Stimulated activated CD4-positive, alpha-beta T cell treated with anti-CD3 and anti-CD28 coated beads, Interleukin-1b, Interleukin-23, amount 100 ng/mL, for 24 hours (primary cell): ENCODE measurements around the gene SLC25A41.

Experiments used
- DNase-seq, 4 experiments: peaks; one replicate each; pipeline ENCODE4 v3.0.0-alpha.2; 2020; ENCODE audit warnings: low read depth in 4 of 4, low spot score in 1 of 4

The SLC25A41 gene

DNA sequence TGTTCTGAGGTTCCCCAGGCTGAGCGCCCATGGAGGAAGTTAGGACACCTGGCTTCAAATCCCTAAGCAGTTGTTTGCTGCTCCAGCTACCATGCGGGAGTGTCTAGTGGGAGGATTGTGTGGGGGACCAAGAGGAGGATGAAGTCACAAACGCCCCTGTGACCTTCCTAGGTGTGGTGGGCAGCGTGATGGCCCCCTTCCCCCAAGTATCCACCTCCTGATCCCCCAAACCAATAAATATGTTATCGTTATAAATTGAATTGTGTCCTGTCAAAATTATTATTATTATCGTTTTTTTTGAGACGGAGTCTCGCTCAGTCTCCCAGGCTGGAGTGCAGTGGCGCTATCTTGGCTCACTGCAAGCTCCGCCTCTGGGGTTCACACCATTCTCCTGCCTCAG lies at the start of gene SLC25A41:
TSS of gene SLC25A41 (minus strand) at position 101 of the 400 bp plus-strand sequence. CDS start at position 31, 70 bp downstream.
- no peak for DNase-seq

DNA sequence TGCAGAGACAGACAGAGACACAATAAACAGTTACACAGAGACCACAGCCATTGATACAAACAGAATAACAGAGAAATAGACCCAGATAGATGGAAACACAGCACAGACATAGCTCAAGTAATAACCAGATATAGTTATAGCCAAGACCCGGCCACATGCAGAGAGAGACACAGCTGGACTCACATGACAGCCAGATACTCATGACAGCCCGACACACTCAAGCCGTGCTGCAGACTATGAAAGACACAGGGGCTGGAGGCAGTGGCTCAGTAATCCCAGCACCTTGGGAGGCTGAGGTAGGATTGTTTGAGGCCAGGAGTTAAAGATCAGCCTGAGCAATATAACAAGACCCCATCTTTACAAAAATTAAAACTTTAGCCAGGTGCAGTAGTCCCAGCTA lies 49.7 kb upstream of the SLC25A41 start:
- DNase-seq, result no peak

DNA sequence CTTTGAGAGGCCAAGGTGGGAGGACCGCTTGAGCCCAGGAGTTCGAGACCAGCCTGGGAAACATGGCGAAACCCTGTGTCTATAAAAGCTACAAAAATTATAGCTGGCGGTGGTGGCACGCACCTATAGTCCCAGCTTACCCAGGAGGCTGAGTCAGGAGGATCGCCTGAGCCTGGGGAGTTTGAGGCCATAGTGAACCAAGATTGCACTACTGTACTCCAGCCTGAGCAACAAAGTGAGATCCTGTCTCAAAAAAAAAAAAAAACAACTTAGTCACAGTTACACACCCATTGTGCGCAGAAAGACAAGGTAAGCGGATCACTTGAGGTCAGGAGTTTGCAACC lies 48.8 kb upstream of the SLC25A41 start:
- no peak for DNase-seq

DNA sequence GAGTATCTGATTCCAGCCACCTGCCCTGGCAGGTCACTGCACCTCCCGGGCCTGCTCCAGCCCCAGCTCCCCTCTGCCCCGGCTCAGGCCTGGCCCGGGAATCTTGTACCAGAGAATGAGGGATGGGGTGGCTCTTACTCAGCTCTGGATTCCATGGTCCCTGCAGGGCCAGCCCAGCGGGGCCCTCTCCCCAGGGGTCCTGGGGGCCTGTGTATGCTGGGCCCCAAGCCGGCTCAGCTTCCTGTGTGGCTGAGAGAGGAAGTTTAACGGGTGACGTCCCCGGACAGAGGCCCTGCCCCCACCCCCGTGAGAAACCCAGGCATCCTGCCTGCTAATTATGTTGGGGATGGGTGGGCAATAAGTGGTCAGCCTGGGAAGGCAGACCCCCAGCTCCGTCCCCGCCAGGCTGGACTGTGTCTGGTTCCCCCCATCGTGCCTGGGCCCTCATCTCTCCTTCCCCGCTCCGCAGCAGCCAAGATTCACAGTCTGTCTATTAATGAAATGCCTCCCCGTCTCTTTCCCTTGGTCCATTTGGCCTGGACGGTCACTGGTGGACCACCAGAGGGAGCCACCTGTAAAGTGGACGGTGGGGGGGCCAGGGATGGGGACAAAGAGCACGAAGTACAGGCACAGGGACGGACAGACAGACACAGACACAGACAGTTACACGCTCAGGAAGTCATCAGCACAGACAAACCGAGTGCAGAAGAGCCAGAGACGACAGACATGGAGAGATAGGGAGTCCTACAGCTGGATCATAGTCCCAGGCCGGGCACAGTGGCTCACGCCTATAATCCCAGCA lies 48.2 kb upstream of the SLC25A41 start, which contains the start of gene DENND1C:
TSS of gene DENND1C (minus strand) at position 247 of the 802 bp plus-strand sequence. CDS start at position 155, 92 bp downstream.
- DNase-seq, result peak in 3 of 4 experiments; percentile 34 to 63 (median 49)

DNA sequence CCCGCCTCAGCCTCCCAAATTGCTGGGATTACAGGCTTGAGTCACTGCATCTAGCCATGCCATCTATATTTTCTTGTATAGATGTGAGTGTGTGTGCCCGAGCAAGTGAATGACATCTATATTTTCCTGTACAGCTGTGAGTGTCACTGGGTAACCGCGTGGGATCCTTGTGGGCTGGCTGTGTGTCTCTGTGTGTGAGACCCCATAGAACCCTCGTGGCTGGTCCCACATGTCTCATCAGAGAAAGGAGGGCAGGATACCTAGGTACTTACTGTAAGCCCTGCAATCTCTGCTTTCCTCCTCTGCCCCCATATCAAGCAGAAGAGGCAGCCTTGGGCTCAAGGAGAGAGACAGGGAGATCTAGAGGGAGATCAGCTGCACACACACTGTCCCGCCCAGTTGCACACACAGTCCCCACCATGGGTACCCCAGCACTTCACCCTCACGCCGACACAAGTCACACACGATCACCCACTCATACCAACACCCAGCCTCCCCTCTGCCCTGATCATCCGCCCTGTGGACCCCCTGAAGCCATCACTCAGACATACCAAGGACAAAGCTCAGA lies 47.4 kb upstream of the SLC25A41 start:
- no peak for DNase-seq

DNA sequence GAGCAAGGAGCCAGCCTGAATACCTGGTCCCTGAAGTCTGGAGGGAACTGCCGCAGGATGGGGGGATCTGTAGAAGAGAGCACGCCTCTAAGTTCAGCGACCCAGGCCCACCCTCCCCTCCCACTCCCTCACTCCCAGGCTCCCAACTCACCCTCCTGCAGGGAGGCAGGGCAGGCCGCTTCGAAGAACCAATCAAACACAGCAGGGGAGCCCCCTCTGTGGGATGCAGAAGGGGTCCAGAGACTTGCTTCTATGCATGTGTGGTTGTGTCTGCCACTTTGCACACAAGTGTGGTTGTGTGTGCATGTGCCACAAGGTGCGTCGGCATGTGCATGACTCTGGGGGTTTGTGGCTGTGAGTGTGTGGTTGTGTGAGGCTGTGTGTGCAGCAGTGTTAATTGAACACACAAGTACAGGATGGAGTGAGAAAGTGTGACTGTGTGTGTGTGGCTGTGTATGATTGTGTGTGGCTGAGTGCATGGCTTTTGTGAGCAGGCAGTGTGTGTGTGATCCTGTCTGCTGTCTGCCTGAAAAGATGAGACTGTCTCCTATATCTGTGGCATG lies 46.4 kb upstream of the SLC25A41 start:
- DNase-seq, result no peak

DNA sequence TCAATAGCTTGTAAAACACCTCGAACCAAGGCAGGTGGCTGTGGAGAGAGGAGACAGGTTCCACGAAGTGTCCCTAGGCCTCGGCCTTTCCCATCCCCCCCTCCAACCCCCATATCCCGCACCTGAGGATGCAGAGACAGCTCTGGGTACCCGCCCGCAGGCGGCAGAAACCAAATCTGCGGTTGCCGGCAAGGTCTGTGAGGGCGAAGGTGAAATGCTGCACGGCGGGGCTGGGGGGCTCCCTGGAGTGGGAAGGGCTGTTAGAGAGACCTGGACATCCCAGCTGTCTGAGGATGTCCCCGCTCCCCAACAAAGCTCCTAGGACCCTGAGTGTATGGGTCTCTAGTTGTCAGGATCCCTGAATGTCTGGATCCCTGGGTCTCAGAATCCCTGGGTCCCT lies 45.3 kb upstream of the SLC25A41 start:
- DNase-seq, result no peak

DNA sequence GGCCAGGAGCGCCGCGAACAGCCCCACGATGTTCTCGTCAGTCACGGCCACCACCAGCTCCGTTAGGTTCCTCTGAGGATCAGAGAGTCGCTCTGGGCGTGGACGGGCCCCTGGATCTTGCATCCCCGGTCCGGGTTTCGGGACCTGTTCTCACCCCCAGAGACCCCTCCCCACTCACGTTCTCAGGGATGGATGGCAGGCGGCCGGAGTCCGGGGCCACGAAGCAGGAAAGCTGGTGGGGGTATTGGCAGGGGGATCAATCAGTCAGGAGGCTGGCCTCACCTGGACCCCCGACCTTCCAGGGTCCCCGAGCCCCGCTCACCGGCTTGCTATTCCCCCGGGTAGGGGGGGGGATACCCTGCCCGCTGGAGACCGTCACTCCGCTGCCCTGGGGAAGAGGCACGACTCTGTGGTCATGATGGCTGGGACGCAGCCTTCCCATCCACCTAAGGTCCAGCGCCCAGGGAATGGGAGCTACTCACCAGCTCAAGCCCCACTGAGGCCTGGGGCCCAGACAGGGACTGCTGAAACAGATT lies 43.4 kb upstream of the SLC25A41 start:
- DNase-seq, result no peak

DNA sequence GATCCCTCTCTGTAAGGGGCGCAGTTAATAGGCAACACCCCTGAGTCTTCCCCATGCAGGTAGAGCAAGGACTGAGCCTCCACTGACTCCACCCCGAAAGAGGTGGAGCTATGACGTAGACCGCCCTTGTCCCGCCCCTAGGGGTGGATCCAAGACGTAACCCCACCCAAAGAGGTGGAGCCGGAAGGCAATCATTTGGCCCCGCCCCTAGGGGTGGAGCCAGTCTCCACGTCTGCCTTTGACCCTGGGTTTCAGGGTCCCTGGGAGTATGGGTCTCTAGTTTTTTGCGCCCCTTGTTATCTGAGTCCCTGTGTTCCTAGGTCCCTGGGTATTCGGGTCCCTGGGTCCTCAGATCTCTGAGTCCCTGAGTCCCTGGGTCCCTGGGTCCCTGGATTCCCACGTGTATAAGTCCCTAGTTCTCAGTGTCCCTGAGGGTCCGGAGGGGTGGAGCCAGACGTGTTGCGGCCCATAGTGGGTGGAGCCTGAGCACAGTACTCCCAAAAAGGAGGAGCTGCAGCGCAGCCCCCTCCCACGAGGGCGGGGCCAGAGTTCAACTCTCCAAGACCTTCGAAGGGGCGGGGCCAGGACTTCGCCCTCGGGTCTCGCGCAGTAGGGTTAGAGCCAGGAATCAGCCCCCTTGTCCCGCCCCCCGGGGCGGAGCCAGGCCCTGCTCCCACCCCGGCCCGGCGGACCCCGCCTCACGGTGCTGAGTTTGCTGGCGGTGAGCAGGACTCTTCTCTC lies 42.8 kb upstream of the SLC25A41 start:
- peak; percentile 37 to 53 (median 44) for DNase-seq

DNA sequence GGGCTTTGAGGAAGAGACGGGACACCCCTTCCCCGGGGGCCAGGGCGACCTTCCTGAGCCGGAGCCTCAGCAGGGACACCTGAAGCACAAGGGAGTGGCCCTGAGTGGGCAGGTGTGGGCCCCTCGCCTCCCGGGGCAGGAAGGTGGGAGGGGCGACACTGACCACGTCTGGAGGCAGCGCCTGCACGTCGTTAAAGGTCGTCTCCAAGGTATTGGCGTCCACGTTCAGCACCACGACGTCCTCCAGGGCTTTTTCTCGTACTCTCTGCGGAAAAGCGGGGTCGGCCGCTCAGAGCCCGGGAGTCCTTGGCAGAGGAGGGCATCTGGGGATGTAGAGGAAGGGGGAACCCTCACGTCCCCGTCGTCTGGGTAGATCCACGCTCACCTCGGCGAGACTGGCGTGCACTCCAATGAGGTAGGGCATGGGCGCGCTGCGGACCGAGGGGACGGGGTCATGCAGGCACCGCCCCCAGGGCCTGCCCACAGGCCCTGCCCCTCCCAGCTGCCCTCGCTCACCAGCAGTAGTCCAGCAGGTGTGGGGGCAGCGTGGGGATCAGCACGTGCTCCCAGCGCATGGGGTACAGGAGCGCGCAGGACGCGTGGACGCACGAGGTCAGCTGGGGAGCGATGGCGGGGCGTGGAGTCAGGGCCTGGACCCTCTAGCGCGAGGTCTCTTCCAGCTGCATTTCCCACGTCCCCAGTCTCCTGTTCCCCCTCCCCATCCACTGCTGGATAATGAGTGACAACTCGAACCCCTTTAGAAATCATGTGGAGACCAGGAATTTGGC lies 42.0 kb upstream of the SLC25A41 start:
- no peak for DNase-seq

DNA sequence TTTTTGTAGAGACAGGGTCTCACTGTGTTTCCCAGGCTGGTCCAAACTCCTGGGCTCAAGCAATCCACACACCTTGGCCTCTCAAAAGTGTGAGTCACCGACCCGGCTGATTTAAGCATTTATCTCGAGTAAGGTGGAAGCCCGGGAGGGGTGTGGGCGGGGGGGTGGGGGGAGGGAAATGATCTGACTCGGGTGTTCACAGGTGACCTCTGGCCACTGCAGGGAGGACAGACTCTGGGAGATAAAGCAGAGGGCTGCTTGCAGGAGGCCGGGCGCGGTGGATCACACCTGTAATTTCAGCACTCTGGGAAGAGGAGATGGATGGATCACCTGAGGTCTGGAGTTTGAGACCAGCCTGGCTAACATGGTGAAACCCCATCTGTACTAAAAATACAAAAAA lies 40.1 kb upstream of the SLC25A41 start:
- DNase-seq, result no peak

DNA sequence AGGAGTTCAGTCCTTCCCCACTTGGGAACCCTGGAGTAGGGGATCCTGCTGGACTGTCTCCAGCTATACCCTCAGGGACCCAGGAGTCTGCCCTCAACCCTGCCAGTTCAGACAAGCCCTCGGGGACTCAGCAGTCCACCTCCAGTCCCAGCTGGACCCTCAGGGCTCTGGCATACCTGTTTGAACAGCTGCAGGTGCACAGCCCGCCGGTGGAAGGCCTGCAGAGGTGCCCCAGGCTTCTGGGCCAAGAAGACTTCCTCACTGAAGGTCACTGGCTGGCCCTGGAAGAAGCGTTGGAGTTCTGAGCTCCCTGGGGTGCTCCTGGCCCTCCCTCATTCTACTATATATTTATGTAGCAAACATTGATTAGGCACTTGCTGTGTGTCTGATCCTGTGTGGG lies 39.1 kb upstream of the SLC25A41 start:
- DNase-seq, result no peak

DNA sequence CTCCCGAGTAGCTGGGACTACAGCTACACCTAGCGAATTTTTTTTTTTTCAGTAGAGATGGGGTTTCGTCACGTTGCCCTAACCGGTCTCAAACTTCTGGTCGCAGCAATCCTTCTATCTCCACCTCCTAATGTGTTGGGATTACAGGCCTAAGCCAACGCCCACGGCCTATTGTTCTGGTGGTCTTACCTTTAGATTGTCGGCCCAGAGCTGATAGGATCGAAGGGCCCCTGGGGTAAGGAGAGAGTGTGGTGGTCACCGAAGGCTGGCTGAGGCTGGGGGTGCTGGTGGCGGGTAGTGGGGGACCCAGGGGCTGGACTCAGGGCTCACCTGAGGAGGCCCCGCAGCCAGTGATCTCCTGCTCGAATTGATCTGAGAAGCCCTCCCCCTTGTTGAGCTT lies 37.5 kb upstream of the SLC25A41 start:
- DNase-seq, result no peak

DNA sequence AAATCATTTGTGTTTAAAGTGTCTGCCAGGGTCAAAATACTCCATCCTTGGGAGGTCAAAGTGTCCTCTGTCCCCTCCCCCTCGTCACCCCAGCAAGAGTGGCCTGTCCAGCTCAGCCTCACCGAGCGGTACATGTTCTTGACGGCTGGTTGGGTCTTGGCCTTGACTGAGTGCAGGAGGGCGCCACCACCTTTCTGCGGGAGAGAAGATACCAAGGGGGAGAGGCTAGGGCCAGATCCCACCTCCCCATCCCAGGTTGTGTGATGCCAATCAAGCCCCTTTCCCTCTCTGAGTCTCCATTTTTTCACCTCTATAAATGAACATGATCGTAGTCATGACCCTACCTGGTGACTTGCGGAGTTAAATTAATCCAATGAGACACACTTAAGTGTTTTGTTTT lies 36.6 kb upstream of the SLC25A41 start:
- no peak for DNase-seq

DNA sequence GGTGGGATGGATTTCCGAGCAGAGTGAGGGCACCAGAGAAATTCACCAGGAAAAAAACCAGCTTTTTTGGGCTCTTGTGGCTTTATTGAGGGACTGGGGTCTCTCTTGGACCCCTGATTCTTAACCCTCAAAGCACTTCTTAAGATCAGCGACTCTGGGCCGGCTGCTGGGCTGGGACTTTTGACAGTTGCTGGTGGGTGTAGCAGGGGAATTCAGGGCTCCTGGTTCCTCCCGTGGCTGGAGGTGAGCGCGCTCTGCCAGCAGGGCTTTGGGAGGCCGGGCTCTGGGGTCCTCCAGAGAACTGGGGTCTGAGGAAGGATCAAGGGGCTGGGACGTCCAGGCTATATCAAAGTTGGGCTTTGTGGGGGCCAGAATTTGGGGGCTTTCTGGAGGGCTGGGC lies 33.8 kb upstream of the SLC25A41 start:
- no peak for DNase-seq

DNA sequence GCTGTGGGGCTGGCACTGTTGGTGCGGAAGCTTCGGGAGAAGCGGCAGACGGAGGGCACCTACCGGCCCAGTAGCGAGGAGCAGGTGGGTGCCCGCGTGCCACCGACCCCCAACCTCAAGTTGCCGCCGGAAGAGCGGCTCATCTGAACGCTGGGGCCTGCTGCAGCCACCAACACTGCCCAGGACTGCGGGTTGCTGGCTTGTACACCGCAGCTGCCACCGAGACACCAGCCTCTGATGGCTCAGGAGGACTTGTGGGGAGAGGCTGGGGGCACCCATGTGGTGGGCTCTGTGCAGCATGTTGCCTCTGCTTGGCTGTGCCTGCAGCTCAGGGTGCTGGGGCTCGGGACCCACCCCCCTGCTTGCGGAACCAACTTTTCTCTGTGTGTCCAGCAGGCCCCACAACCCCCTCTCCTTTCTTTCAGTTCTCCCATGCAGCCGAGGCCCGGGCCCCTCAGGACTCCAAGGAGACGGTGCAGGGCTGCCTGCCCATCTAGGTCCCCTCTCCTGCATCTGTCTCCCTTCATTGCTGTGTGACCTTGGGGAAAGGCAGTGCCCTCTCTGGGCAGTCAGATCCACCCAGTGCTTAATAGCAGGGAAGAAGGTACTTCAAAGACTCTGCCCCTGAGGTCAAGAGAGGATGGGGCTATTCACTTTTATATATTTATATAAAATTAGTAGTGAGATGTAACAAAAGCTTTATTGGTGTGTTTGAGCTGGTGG lies 33.1 kb upstream of the SLC25A41 start:
- no peak for DNase-seq

DNA sequence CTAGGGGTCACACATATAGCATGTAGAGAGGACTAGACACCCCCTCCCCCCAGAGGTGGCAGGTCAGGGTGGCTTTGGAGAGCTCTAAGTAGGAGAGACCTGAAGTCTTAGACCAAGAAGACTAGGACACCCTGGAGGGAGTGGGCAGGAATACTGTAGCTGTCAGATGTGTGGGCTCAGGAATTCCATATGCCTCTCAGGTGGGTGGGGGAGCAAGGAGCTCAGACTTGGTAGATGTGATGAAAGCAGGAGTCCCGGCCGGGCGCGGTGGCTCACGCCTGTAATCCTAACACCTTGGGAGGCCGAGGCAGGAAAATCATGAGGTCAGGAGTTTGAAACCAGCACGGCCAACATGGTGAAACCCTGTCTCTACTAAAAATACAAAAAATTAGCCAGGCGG lies 32.1 kb upstream of the SLC25A41 start:
- DNase-seq, result no peak

DNA sequence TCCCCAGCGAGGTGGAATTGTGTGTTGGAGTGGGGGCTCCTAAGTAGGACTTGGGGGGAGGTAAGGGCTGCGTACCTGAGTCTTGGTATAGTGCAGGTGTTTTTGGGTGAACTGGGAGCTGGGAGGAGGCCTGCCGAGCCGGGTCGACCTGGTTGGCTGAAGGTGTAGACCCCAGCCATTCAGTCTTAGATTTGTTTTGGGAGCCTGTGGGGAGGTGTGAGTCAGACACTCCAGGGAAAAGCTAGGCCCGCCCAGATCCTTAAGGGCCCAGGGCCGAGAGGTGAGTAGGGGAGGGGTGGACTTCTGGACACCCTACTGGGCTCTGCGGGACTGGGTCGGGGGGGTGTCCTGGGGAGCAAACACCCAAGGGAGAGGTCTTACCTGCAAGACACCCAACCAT lies 31.4 kb upstream of the SLC25A41 start:
- DNase-seq, result no peak

DNA sequence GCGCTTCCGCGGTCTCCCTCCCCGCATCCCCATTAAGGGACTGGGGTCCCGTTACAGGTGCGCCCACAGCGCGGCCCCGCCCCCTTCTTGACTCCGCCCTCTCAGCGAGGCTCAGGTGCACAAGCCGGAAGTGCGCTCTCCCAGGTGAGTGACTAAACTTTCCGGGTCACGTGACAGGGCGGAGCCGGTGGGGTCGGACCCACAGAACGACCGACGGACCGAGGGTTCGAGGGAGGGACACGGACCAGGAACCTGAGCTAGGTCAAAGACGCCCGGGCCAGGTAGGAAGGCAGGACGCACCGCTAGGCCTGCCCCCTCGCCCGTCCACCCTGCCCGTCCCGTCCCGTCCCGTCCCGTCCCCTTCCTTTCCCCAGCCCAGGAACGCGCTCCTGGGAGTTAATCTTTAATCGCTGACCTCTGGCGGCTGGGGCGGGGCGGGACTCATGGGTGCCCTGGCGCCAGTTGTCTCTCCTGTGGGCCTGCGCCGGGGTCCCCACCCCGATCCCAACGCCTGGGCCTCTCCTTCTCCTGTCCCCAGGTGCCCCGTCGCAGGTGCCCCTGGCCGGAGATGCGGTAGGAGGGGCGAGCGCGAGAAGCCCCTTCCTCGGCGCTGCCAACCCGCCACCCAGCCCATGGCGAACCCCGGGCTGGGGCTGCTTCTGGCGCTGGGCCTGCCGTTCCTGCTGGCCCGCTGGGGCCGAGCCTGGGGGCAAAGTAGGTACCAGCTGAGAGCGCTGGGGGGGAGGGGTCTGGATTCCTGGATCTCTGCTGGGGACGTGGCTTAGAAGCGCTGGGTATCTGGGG lies 30.7 kb upstream of the SLC25A41 start, which contains the start of gene CRB3:
TSS of gene CRB3 (plus strand) at position 202 of the 804 bp plus-strand sequence. CDS start at position 633, 431 bp downstream.
- DNase-seq, result no peak
